A673 (cell line): ENCODE measurements around the gene SLF2. TPM values are rescaled to one million over a fixed set of nuclear protein-coding genes. Genes with fewer than 3 reads are reported as not detected.

ENCODE experiments used
- BruUV-seq: library from RNA; stranded (reverse); fragments of 400-500 nt; replicated peaks from 2 replicates; lab custom pipeline; 2021; lab: Mats Ljungman, UMichigan
- CTCF ChIA-PET: fragments of 300-600 bp; sonication (Branson Sonifier 250); formaldehyde crosslinking; loops from one replicate; lab custom pipeline; 2022; ENCODE audit warnings: antibody characterized with exemption; lab: Charles Lee
- POLR2A ChIA-PET: fragments of 300-600 bp; sonication (Branson Sonifier 250); formaldehyde crosslinking; loops from one replicate; lab custom pipeline; 2022; ENCODE audit warnings: antibody characterized with exemption; ENCODE audit not compliant: low non-redundant PET; lab: Charles Lee
- DNase-seq: peaks from one replicate; pipeline ENCODE4 v3.0.0-alpha.2; 2015; ENCODE audit warnings: low spot score
- H3K27ac ChIP-seq: fragments of 200-600 bp; sonication (generic); 2 replicates; pipeline ENCODE4 v1.5.1; 2016; ENCODE audit warnings: mixed run types, low read depth, mild to moderate bottlenecking, mixed read lengths, antibody characterized with exemption, low read length; ENCODE audit not compliant: poor library complexity, severe bottlenecking
- H3K27me3 ChIP-seq: fragments of 200-600 bp; sonication (generic); replicated peaks from 2 replicates; pipeline ENCODE4 v1.6.1; 2017; ENCODE audit warnings: mixed run types, low read depth, mild to moderate bottlenecking, mixed read lengths, antibody characterized with exemption, low read length; ENCODE audit not compliant: insufficient read depth, poor library complexity
- H3K36me3 ChIP-seq: fragments of 200-600 bp; sonication (generic); 2 replicates; pipeline ENCODE4 v1.6.1; 2016; ENCODE audit warnings: mixed run types, mild to moderate bottlenecking, mixed read lengths, antibody characterized with exemption, low read length; ENCODE audit not compliant: insufficient read depth, poor library complexity, severe bottlenecking
- H3K4me1 ChIP-seq: fragments of 200-600 bp; sonication (generic); 2 replicates; pipeline ENCODE4 v1.6.1; 2017; ENCODE audit warnings: mixed run types, mild to moderate bottlenecking, mixed read lengths, antibody characterized with exemption, low read length; ENCODE audit not compliant: insufficient read depth, poor library complexity, severe bottlenecking
- H3K4me3 ChIP-seq: fragments of 200-600 bp; sonication (generic); 2 replicates; pipeline ENCODE4 v1.5.1; 2016; ENCODE audit warnings: low read depth, mixed run types, mild to moderate bottlenecking, mixed read lengths, low read length; ENCODE audit not compliant: poor library complexity, severe bottlenecking
- H3K9me3 ChIP-seq: fragments of 200-600 bp; sonication (generic); 2 replicates; pipeline ENCODE4 v1.6.1; 2016; ENCODE audit warnings: mixed run types, low read depth, mild to moderate bottlenecking, mixed read lengths, antibody characterized with exemption, low read length; ENCODE audit not compliant: poor library complexity, severe bottlenecking
- CTCF ChIP-seq: fragments of 300-800, 200-600 bp; sonication (generic); conservative IDR thresholded peaks from 2 replicates; pipeline ENCODE4 v1.5.1; 2017; ENCODE audit warnings: low read depth, mild to moderate bottlenecking, antibody characterized with exemption, low read length, moderate library complexity, mixed read lengths
- EZH2 ChIP-seq: fragments of 200-600 bp; sonication (generic); IDR thresholded peaks from 2 replicates; pipeline ENCODE4 v1.6.1; 2017; ENCODE audit warnings: borderline replicate concordance, low read depth, mild to moderate bottlenecking, mixed read lengths, antibody characterized with exemption, low read length; ENCODE audit not compliant: poor library complexity, severe bottlenecking
- intact Hi-C: fragments of 100-400 bp; cut with micrococcal nuclease; formaldehyde crosslinking; loops from one replicate; pipeline ENCODE4 v1.10.0; 2022; ENCODE audit not compliant: unreplicated experiment
- total RNA-seq: library from RNA; stranded (reverse); gene quantifications from 2 replicates; pipeline ENCODE4 v1.2.3, GENCODE V29; 2021

The SLF2 gene
- total RNA-seq, 1 experiment from 2014 or later: 39.4 TPM

GRCh38 chr10:100904917-100905316, 7.8 kb upstream of the SLF2 start:
- Histone ChIP-seq H3K27me3 (no peaks in the 10 kb centered on the region), H3K4me3 (no peak overlapping the region), H3K27ac (no peak overlapping the region), H3K9me3 (no peaks in the 10 kb centered on the region), H3K4me1 (peaks cover 8% of the 10 kb centered on the region), H3K36me3 (no peaks in the 10 kb centered on the region)
- no TSS peak for BruUV-seq
- ChIA-PET POLR2A (no interaction called here), CTCF (no interaction called here)
- DNase-seq: no peak
- intact Hi-C loops: no loop called here
- TF ChIP-seq CTCF: no peak
- no peak for TF ChIP-seq EZH2

GRCh38 chr10:100907175-100907574, 5.6 kb upstream of the SLF2 start:
- Histone ChIP-seq H3K4me3 (no peak overlapping the region), H3K36me3 (no peaks in the 10 kb centered on the region), H3K27ac (no peak overlapping the region), H3K27me3 (no peaks in the 10 kb centered on the region), H3K9me3 (no peaks in the 10 kb centered on the region), H3K4me1 (peaks cover 19% of the 10 kb centered on the region)
- no TSS peak for BruUV-seq
- CTCF ChIA-PET: no interaction called here
- POLR2A ChIA-PET: no interaction called here
- no peak for DNase-seq
- TF ChIP-seq CTCF: no peak
- TF ChIP-seq EZH2: no peak
- intact Hi-C loops: no loop called here

- peaks cover 21% of the 10 kb centered on the region for H3K4me1 ChIP-seq
- H3K4me3 ChIP-seq: no peak overlapping the region
- no peaks in the 10 kb centered on the region for H3K27me3 ChIP-seq
- no TSS peak for BruUV-seq
- CTCF ChIA-PET: no interaction called here
- TF ChIP-seq CTCF: no peak
- TF ChIP-seq EZH2: no peak
- no peak for DNase-seq
- H3K27ac ChIP-seq: no peak overlapping the region
- POLR2A ChIA-PET: no interaction called here
- intact Hi-C loops: no loop called here
- no peaks in the 10 kb centered on the region for H3K36me3 ChIP-seq
- H3K9me3 ChIP-seq: no peaks in the 10 kb centered on the region
Measured at GRCh38 chr10:100907773-100908363, 4.9 kb upstream of the SLF2 start.
